Measurements from ENCODE around the gene GOLGA8N. TPM values are rescaled to one million over a fixed set of nuclear protein-coding genes. Genes with fewer than 3 reads are reported as not detected.
"Not testable (repeated sequence)": the region's sequence is repeated elsewhere in the genome, so short reads cannot be mapped to it uniquely, and the experiment has no call there.

Gene GOLGA8N
- 19.5 TPM for polyA plus RNA-seq (ENCODE audit: insufficient read length)

- not testable (repeated sequence) for DNase-seq (ENCODE audit: low read depth)
These were observed at the start of gene GOLGA8N for GRCh38 chr15:32593151-32593550. GOLGA8N (plus strand) TSS chr15:32593456.

DNA sequence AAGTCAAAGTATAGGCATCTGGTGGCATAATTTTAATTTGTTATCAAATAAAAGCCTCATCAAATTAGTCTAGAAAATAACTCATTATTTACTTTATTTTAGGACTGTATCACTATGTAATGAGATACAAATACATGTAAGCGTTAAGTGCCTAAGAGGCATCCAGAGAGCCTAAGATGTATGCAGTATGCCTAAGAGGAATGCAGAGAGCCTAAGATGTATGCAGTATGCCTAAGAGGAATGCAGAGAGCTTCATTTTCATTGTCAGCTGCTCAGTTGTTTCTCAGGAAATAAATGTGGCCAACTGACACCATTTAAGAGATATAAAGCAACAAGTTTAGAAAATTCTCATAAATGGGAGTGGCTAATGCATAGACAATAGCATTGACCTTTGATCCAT, 49.8 kb upstream of the GOLGA8N start:
- not testable (repeated sequence) for DNase-seq (ENCODE audit: low read depth)

GRCh38 chr15:32545129-32545528, 48.1 kb upstream of the GOLGA8N start:
- not testable (repeated sequence) for DNase-seq (ENCODE audit: low read depth)

DNA sequence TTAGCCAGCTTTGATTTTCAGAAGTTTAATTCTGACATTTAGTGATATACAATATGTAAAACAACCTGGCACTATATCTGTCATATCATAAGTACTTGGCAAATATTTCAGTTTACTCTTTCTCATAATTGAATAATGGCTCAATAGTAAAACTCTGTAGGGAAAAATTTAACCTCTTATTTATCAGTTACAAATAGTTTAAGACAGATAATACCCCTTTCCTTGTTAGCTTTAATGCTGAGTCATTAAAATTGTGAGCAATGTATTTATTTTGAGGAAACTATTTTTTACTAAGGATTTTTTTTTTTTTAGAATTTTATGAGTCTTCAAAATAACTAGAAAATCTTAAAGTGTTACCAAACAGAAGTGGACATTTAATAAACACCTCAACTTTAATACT, 38.7 kb upstream of the GOLGA8N start:
- not testable (repeated sequence) for DNase-seq (ENCODE audit: low read depth)

- not testable (repeated sequence) for DNase-seq (ENCODE audit: low read depth)
These were observed 31.1 kb upstream of the GOLGA8N start for GRCh38 chr15:32562198-32562597.

- not testable (repeated sequence) for DNase-seq (ENCODE audit: low read depth)
These were observed 24.3 kb upstream of the GOLGA8N start for GRCh38 chr15:32568988-32569387.

GRCh38 chr15:32578482-32578881, 14.8 kb upstream of the GOLGA8N start:
- DNase-seq (ENCODE audit: low read depth): not testable (repeated sequence)

GRCh38 chr15:32585844-32586243, 7.4 kb upstream of the GOLGA8N start:
- not testable (repeated sequence) for DNase-seq (ENCODE audit: low read depth)

GRCh38 chr15:32609518-32609917, 16.3 kb downstream of the GOLGA8N start:
- not testable (repeated sequence) for DNase-seq (ENCODE audit: low read depth)

DNA sequence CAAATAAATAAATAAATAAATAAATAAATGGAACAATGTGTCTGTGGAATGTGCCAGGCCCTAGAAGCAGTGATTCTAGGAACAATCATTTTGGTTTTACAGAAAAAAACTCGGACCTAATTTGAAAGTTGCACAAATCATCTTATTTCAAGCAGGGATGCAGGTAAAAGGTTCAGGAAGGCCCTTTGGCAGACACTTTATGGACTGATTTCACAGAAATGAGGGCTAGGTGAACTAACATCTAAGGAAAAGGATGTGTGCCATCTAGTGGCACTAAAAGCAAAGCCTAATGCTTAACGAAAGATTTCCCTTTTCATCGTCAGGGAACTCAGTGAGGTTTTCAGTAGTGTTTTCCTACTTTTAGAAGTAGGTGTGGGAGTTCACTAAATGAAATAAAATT, 17.5 kb downstream of the GOLGA8N start:
- not testable (repeated sequence) for DNase-seq (ENCODE audit: low read depth)

DNA sequence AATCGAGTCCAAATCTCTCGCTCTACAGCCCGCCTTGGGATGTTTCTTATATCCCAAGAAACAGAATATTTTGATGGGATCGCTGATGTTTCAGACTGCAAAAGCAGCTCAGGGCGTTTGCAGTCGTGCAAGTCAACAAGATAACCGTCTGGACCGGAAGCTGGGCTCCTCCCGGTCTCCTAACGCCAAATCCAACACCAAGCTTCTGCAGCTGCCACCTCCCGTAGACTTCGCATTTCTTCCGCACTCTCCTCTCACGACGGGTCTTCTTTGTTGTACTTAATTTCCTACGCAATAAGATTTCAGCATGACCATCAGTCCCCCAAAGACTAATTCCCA, 21.4 kb downstream of the GOLGA8N start:
- not testable (repeated sequence) for DNase-seq (ENCODE audit: low read depth)

GRCh38 chr15:32615051-32615870, 22.0 kb downstream of the GOLGA8N start, which contains the start of gene ARHGAP11A:
ARHGAP11A (plus strand) TSS chr15:32615504; CDS start chr15:32616212, 708 bp downstream.
- peak; percentile 82 for DNase-seq (ENCODE audit: low read depth)

- DNase-seq (ENCODE audit: low read depth): not testable (repeated sequence)
These were observed 22.7 kb downstream of the GOLGA8N start for GRCh38 chr15:32615871-32616426.

DNA sequence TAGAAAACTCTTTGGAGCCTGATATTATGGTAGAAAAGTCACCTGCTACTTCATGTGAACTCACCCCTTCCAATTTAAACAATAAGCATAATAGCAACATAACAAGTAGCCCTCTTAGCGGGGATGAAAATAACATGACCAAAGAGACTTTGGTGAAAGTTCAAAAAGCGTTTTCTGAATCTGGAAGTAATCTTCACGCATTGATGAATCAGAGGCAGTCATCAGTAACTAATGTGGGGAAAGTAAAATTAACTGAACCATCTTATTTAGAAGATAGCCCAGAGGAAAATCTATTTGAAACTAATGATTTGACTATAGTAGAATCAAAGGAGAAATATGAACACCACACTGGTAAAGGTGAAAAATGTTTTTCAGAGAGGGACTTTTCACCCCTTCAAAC, 43.2 kb downstream of the GOLGA8N start:
- DNase-seq (ENCODE audit: low read depth): no peak

GRCh38 chr15:32636908-32637567, 43.8 kb downstream of the GOLGA8N start:
- DNase-seq (ENCODE audit: low read depth): no peak

DNA sequence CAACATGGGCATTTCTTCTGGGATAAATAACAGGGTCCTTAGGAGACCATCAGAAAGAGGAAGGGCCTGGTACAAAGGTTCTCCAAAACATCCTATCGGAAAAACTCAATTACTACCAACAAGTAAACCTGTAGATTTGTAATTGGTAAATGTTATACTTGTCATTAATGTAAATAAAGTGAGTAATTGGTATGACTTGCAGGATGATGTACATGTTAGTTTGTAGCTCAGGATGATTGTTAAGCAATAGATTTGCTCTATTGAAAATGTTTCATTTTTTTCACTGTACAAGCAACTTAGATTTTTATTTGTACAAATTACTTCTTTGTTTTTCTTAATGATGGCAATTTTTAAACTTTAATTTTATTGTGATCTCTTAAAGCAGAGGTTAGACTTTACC, 44.4 kb downstream of the GOLGA8N start:
- no peak for DNase-seq (ENCODE audit: low read depth)

DNA sequence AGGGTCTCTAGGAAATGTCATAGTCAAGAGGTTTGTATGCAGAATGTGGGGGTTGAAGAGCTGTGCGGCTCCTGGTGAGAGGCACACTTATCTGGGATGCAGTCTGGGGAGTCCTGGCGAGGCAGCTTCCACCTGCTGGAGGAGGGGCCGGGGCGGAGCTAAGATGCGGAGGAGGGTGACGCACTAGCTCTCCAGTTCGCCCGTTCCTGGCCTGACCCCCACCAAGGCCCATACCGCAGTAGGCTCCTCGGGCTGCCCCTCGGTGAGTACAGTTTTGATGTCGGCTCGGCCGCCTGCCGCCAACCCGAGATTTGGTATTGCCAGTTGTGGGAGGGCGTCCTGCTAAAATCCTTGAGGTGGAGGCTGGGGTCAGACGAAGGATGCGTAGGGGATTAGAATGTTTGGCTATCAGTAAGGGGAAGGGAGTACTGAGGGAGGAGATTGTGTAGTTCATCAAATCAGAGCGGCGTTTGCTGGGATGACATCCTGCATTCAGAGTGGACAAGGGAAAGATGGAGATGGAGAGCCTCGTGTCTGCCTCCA, 48.3 kb downstream of the GOLGA8N start, which contains the start of gene SCG5:
SCG5 (plus strand) TSS at position 194 of the 543 bp plus-strand sequence. CDS start 1,883 bp downstream, outside the sequence.
- DNase-seq (ENCODE audit: low read depth): peak; percentile 48

GRCh38 chr15:32642667-32643435, 49.6 kb downstream of the GOLGA8N start:
- DNase-seq (ENCODE audit: low read depth): no peak

DNA sequence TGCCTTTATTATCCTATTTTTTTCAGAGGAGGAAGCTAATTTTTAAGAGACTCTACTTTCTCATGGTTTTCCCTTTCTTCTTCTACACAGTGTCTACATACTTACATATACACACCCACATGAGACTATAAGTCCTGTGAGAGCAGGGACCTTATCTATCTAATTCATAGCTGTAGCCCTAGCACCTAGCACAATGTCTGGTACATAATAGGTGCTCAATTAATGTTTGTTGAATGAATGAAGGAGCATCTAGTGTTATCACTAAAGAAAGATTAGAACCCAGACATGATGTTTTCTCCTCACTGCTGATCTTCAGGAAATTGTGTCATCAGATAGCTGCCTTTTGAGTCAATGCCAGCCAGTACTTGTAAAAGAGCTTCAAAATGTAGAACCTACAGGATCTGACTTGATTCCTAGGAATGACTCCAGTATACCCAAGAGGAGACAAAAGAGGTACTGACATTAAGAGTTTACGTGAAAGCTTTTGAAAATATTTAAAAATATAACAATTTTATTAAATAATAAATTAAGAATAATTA, 50.7 kb downstream of the GOLGA8N start:
- no peak for DNase-seq (ENCODE audit: low read depth)

GRCh38 chr15:32646291-32646690, 53.0 kb downstream of the GOLGA8N start:
- DNase-seq (ENCODE audit: low read depth): no peak

DNA sequence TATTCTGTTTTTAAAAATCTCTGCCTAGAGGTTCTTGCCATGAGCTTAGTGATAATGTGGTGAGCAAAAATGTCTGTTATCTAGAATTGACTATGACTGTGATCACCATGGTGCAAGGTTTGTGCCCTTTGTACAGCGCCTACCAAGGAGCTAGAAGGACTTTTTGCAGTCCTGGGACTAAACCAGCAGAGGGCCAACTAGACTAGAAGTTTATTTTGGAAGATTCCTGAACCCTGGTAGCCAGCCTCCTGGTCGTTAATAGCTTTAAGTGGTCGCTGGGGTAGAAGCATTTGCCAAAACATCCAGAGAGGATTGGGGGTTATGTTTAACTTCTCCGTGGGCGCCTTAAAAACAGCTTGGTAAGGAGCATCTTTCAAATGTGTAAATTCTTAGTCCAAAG, 56.1 kb downstream of the GOLGA8N start:
- no peak for DNase-seq (ENCODE audit: low read depth)
